A549 (cell line): Measurements from ENCODE around the gene RPS6KA2. TPM values are rescaled to one million over a fixed set of nuclear protein-coding genes. Genes with fewer than 3 reads are reported as not detected.

Experiments used
- ATAC-seq, 2 experiments: fragments of 200-7000 bp in 1 of 2; fragments of >200 bp in 1 of 2; cut with Nextera tagmentation in 1 of 2; cut with Tn5 transposase in 1 of 2; 3 replicates each; pipeline versions ENCODE4 v1.8.0 to v1.9.1; 2018 to 2020; ENCODE audit warnings: mild to moderate bottlenecking in 1 of 2, moderate library complexity in 1 of 2
- CTCF ChIA-PET: fragments of 300-600 bp; sonication (Branson Sonifier 250); formaldehyde crosslinking; extraction: SDS; loops from one replicate; lab custom pipeline; 2021; ENCODE audit warnings: antibody characterized with exemption, inconsistent platforms; lab: Yijun Ruan, JAX
- POLR2A ChIA-PET: fragments of 350-600 bp; formaldehyde crosslinking; extraction: SDS; loops from one replicate; lab custom pipeline; 2021; ENCODE audit warnings: antibody characterized with exemption, inconsistent platforms; lab: Yijun Ruan, JAX
- DNase-seq, 2 experiments: peaks; one replicate each; pipeline versions ENCODE4 v3.0.0 to v3.0.0-alpha.2; 2011 to 2016; ENCODE audit warnings: low read depth in 1 of 2, low spot score in 1 of 2
- FAIRE-seq: peaks from 2 replicates; lab custom pipeline; 2011; peaks lifted over from hg19 to GRCh38; lab: Jason Lieb, UNC
- H3K27ac ChIP-seq, 2 experiments: fragments of >200 bp; sonication (Bioruptor Twin); formaldehyde crosslinking; 3 replicates each; pipeline ENCODE4 v1.5.1; 2016 to 2017
- H3K4me1 ChIP-seq: fragments of >200 bp; sonication (Bioruptor Twin); formaldehyde crosslinking; 3 replicates; pipeline ENCODE4 v1.6.1; 2016
- H3K4me2 ChIP-seq: fragments of >200 bp; sonication (Bioruptor Twin); formaldehyde crosslinking; 3 replicates; pipeline ENCODE4 v1.6.1; 2016
- H3K4me3 ChIP-seq: fragments of >200 bp; sonication (Bioruptor Twin); formaldehyde crosslinking; 3 replicates; pipeline ENCODE4 v1.5.1; 2016
- H3K9me3 ChIP-seq: fragments of >200 bp; sonication (Bioruptor Twin); formaldehyde crosslinking; 3 replicates; pipeline ENCODE4 v1.6.1; 2016
- CBX8 ChIP-seq: fragments of 200-600 bp; sonication (generic); IDR thresholded peaks from 2 replicates; pipeline ENCODE4 v1.6.1; 2016
- CEBPB ChIP-seq, 2 experiments: fragments of >200 bp in 1 of 2; sonication (Bioruptor Twin) in 1 of 2; formaldehyde crosslinking in 1 of 2; IDR thresholded peaks; 2 replicates each; pipeline ENCODE4 v1.6.1; 2012 to 2016
- EHMT2 ChIP-seq: fragments of 200-600 bp; sonication (generic); IDR thresholded peaks from 2 replicates; pipeline ENCODE4 v1.6.1; 2016; ENCODE audit warnings: antibody characterized with exemption, low read depth, mild to moderate bottlenecking, moderate library complexity
- ESRRA ChIP-seq: fragments of 150-350 bp; IDR thresholded peaks from 2 replicates; pipeline ENCODE4 v1.6.1; 2014; ENCODE audit warnings: mild to moderate bottlenecking, low read length, borderline replicate concordance
- GATA3 ChIP-seq: IDR thresholded peaks from 2 replicates; pipeline ENCODE4 v1.6.1; 2012; ENCODE audit warnings: borderline replicate concordance
- HOXA7 ChIP-seq: fragments of 250-450 bp; sonication (Bioruptor Pico); IDR thresholded peaks from 2 replicates; pipeline ENCODE4 v1.5.0; 2020; ENCODE audit warnings: mild to moderate bottlenecking, moderate library complexity
- MAFK ChIP-seq: fragments of 450-650 bp; IDR thresholded peaks from 2 replicates; pipeline ENCODE4 v1.6.1; 2014; ENCODE audit not compliant: partially characterized antibody
- MYC ChIP-seq: IDR thresholded peaks from 2 replicates; pipeline ENCODE4 v1.6.1; 2012; ENCODE audit warnings: mild to moderate bottlenecking, inconsistent platforms, low read length, improper control_type of control experiment, borderline replicate concordance
- RAD21 ChIP-seq, 2 experiments: fragments of >200 bp in 1 of 2; sonication (Bioruptor Twin) in 1 of 2; formaldehyde crosslinking in 1 of 2; IDR thresholded peaks in 1 of 2; conservative IDR thresholded peaks in 1 of 2; 2 replicates in 1 of 2; 3 replicates in 1 of 2; pipeline ENCODE4 v1.6.1; 2012 to 2018; ENCODE audit warnings: inconsistent platforms in 1 of 2
- RCOR1 ChIP-seq: fragments of 150-350 bp; IDR thresholded peaks from 2 replicates; pipeline ENCODE4 v1.6.1; 2014; ENCODE audit warnings: antibody characterized with exemption, low read length, low read depth
- RNF2 ChIP-seq: fragments of 200-600 bp; sonication (generic); IDR thresholded peaks from 2 replicates; pipeline ENCODE4 v1.6.1; 2016; ENCODE audit warnings: low read depth, mild to moderate bottlenecking, antibody characterized with exemption, moderate library complexity, borderline replicate concordance
- SMC3 ChIP-seq: fragments of >200 bp; sonication (Bioruptor Twin); formaldehyde crosslinking; IDR thresholded peaks from 3 replicates; pipeline ENCODE4 v1.6.1; 2018; ENCODE audit warnings: inconsistent platforms
- TP53 ChIP-seq: fragments of 250-450 bp; sonication (Bioruptor Pico); IDR thresholded peaks from 2 replicates; pipeline ENCODE4 v1.5.0; 2021; ENCODE audit warnings: mild to moderate bottlenecking, moderate library complexity
- ZC3H11A ChIP-seq: fragments of 450-650 bp; IDR thresholded peaks from 2 replicates; pipeline ENCODE4 v1.6.1; 2014; ENCODE audit warnings: antibody characterized with exemption, mild to moderate bottlenecking
- ZNF302 ChIP-seq: fragments of 250-450 bp; sonication (Bioruptor Pico); IDR thresholded peaks from 2 replicates; pipeline ENCODE4 v1.9.0; 2021; ENCODE audit warnings: inconsistent platforms, mild to moderate bottlenecking, moderate library complexity
- ZSCAN20 ChIP-seq: fragments of 250-450 bp; sonication (Bioruptor Pico); IDR thresholded peaks from 2 replicates; pipeline ENCODE4 v1.8.0; 2022; ENCODE audit warnings: mild to moderate bottlenecking, moderate library complexity
- WGBS: methylation state at CpG from one replicate; pipeline ENCODE4 v1.1.6; 2017; ENCODE audit errors: missing lambda C conversion rate; 5-methylcytosine and 5-hydroxymethylcytosine counted together
- polyA plus RNA-seq, 4 experiments: library from polyadenylated mRNA; depleted of rRNA in 3 of 4; stranded (reverse); fragments of >200 nt; fragmentation: RNase III in 1 of 4; extraction: RNeasy Plus Mini Kit Qiagen cat#74134 plus additional on column Dnase treatment in 1 of 4; gene quantifications; 2 replicates in 3 of 4; 3 replicates in 1 of 4; pipeline ENCODE4 v1.2.3, GENCODE V29; 2011 to 2017
- TF ChIP-seq, protein P1 (sequence below): fragments of 450-650 bp; IDR thresholded peaks from 2 replicates; pipeline ENCODE4 v1.6.1; 2014; ENCODE audit warnings: antibody characterized with exemption
- TF ChIP-seq, protein P2 (sequence below): IDR thresholded peaks from 2 replicates; pipeline ENCODE4 v1.6.1; 2012
- TF ChIP-seq, protein P3 (sequence below): fragments of >200 bp; sonication (Bioruptor Twin); formaldehyde crosslinking; IDR thresholded peaks from 3 replicates; pipeline ENCODE4 v1.6.1; 2016
- TF ChIP-seq, protein P4 (sequence below): fragments of 150-350 bp; IDR thresholded peaks from 2 replicates; pipeline ENCODE4 v1.6.1; 2014; ENCODE audit warnings: low read depth, mild to moderate bottlenecking, low read length

The RPS6KA2 gene
- polyA plus RNA-seq, 2 of the 4 experiments (the other 2 are of a cell fraction) = 0.19 TPM; not detected in 1

DNA sequence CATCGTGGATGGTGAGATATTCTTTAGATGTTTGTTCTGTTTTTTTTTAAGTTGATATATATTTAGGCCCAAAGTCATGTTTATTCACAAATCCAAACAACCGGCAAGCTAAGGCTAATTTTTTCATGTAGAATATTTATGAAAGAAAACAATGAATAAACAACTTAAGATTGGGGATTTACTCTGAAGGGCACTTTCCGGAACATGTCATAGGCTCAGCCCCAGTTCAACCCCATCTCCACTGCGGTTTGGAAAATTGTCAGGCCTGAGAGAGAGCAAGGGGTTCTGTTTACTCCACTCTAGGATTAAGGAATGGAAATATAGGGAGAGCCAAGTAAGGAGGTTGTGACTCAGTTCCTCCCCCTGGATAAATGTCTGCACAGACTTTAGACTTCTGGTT, 18.3 kb downstream of the RPS6KA2 start:
- WGBS = 66% methylated on average over 4 of the region's 4 CpGs
- no peak for FAIRE-seq
- no peak overlapping the region for H3K4me2 ChIP-seq
- no peak overlapping the region for H3K27ac ChIP-seq
- no peak for DNase-seq
- ChIA-PET CTCF (no interaction called here), POLR2A (no interaction called here)
- no peak for ATAC-seq
- TF ChIP-seq RCOR1 (no peak), SMC3 (no peak), CBX8 (no peak), ESRRA (no peak), RAD21 (conservative IDR thresholded peaks at IDR 0.05 in 1 of 2, IDR thresholded peaks at IDR 0.05 in 1 of 2) (no peak), RNF2 (no peak)
- TF ChIP-seq, protein P1, sequence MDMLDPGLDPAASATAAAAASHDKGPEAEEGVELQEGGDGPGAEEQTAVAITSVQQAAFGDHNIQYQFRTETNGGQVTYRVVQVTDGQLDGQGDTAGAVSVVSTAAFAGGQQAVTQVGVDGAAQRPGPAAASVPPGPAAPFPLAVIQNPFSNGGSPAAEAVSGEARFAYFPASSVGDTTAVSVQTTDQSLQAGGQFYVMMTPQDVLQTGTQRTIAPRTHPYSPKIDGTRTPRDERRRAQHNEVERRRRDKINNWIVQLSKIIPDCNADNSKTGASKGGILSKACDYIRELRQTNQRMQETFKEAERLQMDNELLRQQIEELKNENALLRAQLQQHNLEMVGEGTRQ = no peak
- TF ChIP-seq, protein P2, sequence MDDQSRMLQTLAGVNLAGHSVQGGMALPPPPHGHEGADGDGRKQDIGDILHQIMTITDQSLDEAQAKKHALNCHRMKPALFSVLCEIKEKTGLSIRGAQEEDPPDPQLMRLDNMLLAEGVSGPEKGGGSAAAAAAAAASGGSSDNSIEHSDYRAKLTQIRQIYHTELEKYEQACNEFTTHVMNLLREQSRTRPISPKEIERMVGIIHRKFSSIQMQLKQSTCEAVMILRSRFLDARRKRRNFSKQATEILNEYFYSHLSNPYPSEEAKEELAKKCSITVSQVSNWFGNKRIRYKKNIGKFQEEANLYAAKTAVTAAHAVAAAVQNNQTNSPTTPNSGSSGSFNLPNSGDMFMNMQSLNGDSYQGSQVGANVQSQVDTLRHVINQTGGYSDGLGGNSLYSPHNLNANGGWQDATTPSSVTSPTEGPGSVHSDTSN = no peak
- no peak overlapping the region for H3K4me3 ChIP-seq
- H3K9me3 ChIP-seq = no peaks in the 10 kb centered on the region
- H3K4me1 ChIP-seq = no peaks in the 10 kb centered on the region

DNA sequence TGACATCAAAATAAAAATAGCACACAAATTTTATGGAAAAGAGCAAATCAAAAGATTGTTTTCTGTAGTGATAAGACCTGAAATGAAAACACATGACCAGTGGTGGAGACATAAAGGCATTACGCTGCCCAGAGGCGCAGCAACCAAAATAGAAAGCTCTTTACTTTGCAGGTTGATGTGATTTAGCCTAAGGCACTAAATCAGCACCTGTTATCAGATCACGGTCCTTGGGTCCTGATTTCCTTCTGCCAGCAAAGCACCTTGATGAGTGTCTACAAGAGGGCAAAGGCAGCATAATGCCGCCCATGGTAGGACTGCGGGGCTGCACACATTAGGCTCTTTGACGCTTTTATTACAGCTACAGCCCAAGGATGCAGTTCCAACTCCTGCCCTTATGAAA, 21.3 kb downstream of the RPS6KA2 start:
- no peak for FAIRE-seq
- Histone ChIP-seq H3K4me2 (no peak overlapping the region), H3K9me3 (no peaks in the 10 kb centered on the region; the same call in 1 of the 3 replicates), H3K4me1 (no peaks in the 10 kb centered on the region), H3K27ac (no peak overlapping the region), H3K4me3 (no peak overlapping the region)
- TF ChIP-seq ZC3H11A = no peak
- TF ChIP-seq, protein P1 = no peak
- TF ChIP-seq, protein P3, sequence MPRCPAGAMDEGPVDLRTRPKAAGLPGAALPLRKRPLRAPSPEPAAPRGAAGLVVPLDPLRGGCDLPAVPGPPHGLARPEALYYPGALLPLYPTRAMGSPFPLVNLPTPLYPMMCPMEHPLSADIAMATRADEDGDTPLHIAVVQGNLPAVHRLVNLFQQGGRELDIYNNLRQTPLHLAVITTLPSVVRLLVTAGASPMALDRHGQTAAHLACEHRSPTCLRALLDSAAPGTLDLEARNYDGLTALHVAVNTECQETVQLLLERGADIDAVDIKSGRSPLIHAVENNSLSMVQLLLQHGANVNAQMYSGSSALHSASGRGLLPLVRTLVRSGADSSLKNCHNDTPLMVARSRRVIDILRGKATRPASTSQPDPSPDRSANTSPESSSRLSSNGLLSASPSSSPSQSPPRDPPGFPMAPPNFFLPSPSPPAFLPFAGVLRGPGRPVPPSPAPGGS = no peak
- no peak for TF ChIP-seq MAFK
- no peak for TF ChIP-seq ZNF302 (CRISPR knock-in tag)
- TF ChIP-seq MYC = no peak
- no peak for DNase-seq
- CTCF ChIA-PET = no interaction called here
- WGBS = 44% methylated on average over 5 of the region's 6 CpGs
- POLR2A ChIA-PET = no interaction called here
- no peak for ATAC-seq

DNA sequence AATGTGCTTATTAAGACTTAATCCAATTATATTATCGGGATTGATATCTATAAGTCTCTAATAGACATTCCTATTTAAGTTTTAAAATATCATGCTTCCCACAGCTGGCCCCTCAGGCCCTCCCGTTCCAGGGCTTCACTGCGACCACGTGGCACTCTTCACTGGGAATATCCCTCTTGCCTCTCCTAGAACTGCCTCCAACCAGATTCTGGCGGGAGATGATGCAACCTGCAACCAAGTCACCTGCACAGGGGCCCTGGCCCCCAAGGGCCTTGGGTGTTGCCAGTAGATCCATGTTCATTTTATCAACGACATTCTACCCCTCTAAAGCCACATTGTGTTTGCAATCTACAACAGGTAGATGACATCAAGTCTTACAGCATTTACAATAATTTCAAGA, 22.1 kb downstream of the RPS6KA2 start:
- no peak overlapping the region for H3K4me2 ChIP-seq
- TF ChIP-seq GATA3 = no peak
- TF ChIP-seq, protein P1 = no peak
- no peak for TF ChIP-seq RAD21 (conservative IDR thresholded peaks at IDR 0.05 in 1 of 2, IDR thresholded peaks at IDR 0.05 in 1 of 2)
- TF ChIP-seq EHMT2 = no peak
- no peak for TF ChIP-seq TP53 (CRISPR knock-in tag)
- TF ChIP-seq HOXA7 (CRISPR knock-in tag) = no peak
- TF ChIP-seq, protein P4, sequence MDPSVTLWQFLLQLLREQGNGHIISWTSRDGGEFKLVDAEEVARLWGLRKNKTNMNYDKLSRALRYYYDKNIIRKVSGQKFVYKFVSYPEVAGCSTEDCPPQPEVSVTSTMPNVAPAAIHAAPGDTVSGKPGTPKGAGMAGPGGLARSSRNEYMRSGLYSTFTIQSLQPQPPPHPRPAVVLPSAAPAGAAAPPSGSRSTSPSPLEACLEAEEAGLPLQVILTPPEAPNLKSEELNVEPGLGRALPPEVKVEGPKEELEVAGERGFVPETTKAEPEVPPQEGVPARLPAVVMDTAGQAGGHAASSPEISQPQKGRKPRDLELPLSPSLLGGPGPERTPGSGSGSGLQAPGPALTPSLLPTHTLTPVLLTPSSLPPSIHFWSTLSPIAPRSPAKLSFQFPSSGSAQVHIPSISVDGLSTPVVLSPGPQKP = no peak
- no peak for TF ChIP-seq CEBPB (IDR thresholded peaks at IDR 0.05)
- TF ChIP-seq ZSCAN20 (CRISPR knock-in tag) = no peak
- ChIA-PET CTCF (interaction anchor here (0.7 kb wide), 1 partner anchor 45 kb away, joined by 6 read pairs; no protein-coding TSS in a partner anchor), POLR2A (no interaction called here)
- H3K4me3 ChIP-seq = no peak overlapping the region
- DNase-seq (no peak), FAIRE-seq (no peak), ATAC-seq (no peak)
- no peak overlapping the region for H3K27ac ChIP-seq
- no peaks in the 10 kb centered on the region for H3K4me1 ChIP-seq
- H3K9me3 ChIP-seq = no peaks in the 10 kb centered on the region; the same call in 1 of the 3 replicates
- 29% methylated on average over 6 of the region's 6 CpGs for WGBS
